Panc1 (cell line): ENCODE data around the gene TEX12. TPM values are rescaled to one million over a fixed set of nuclear protein-coding genes. Genes with fewer than 3 reads are reported as not detected.
A peak's percentile ranks its signal among the peaks of the same experiment; 100 is the strongest.

ENCODE experiments used
- ATAC-seq: fragments of 200-7000 bp; cut with Tn5 transposase; 2 replicates; pipeline ENCODE4 v1.9.1; 2020; ENCODE audit warnings: mild to moderate bottlenecking, moderate library complexity
- Bru-seq: library from RNA; stranded (reverse); fragments of 400-500 nt; gene quantifications from one replicate; lab custom pipeline; 2021; lab: Mats Ljungman, UMichigan
- BruChase-seq, 2 experiments: library from RNA; stranded (reverse); fragments of 400-500 nt; gene quantifications; one replicate each; lab custom pipeline; 2021; lab: Mats Ljungman, UMichigan
- BruUV-seq: library from RNA; stranded (reverse); fragments of 400-500 nt; replicated peaks from 2 replicates; lab custom pipeline; 2021; lab: Mats Ljungman, UMichigan
- CTCF ChIA-PET: fragments of 300-600 bp; sonication (Branson Sonifier 250); formaldehyde crosslinking; loops from one replicate; lab custom pipeline; 2022; ENCODE audit warnings: antibody characterized with exemption; lab: Charles Lee
- POLR2A ChIA-PET: fragments of 300-600 bp; sonication (Branson Sonifier 250); formaldehyde crosslinking; loops from one replicate; lab custom pipeline; 2022; ENCODE audit warnings: antibody characterized with exemption; lab: Charles Lee
- DNase-seq: peaks from one replicate; pipeline ENCODE4 v3.0.0-alpha.2; 2010; ENCODE audit warnings: low read depth, low spot score
- H3K27ac ChIP-seq: 2 replicates; pipeline ENCODE4 v1.5.1; 2011; ENCODE audit warnings: mild to moderate bottlenecking, low read length, inconsistent platforms
- H3K27me3 ChIP-seq: fragments of 200-500 bp; sonication (Bioruptor generic); 2 replicates; pipeline ENCODE4 v1.6.0; 2014; ENCODE audit warnings: low read length, inconsistent platforms; ENCODE audit not compliant: control insufficient read depth, insufficient read depth
- H3K36me3 ChIP-seq: fragments of 200-500 bp; sonication (Bioruptor generic); 2 replicates; pipeline ENCODE4 v1.5.1; 2014; ENCODE audit warnings: inconsistent platforms, mild to moderate bottlenecking, low read length, moderate library complexity; ENCODE audit not compliant: control insufficient read depth, insufficient read depth
- H3K4me1 ChIP-seq: 2 replicates; pipeline ENCODE4 v1.5.1; 2011; ENCODE audit warnings: inconsistent platforms, mild to moderate bottlenecking, low read length, moderate library complexity; ENCODE audit not compliant: control insufficient read depth, insufficient read depth
- H3K4me3 ChIP-seq, 2 experiments: 2 replicates each; pipeline ENCODE4 v1.5.1; 2011 to 2012; ENCODE audit warnings: low read depth in 2 of 2, low read length in 2 of 2, mild to moderate bottlenecking in 2 of 2, inconsistent platforms in 1 of 2, moderate library complexity in 1 of 2
- H3K9me3 ChIP-seq: fragments of 200-500 bp; sonication (Bioruptor generic); 2 replicates; pipeline ENCODE4 v1.5.1; 2014; ENCODE audit warnings: low read depth, mild to moderate bottlenecking, inconsistent platforms, low read length, moderate library complexity; ENCODE audit not compliant: control insufficient read depth, insufficient read depth
- POLR2AphosphoS5 ChIP-seq: IDR thresholded peaks from 2 replicates; pipeline ENCODE4 v1.6.1; 2012; ENCODE audit warnings: mild to moderate bottlenecking, low read depth, low read length, moderate library complexity
- SIN3A ChIP-seq: IDR thresholded peaks from 2 replicates; pipeline ENCODE4 v1.6.1; 2012; ENCODE audit warnings: low read depth, mild to moderate bottlenecking, low read length, moderate library complexity, borderline replicate concordance; ENCODE audit not compliant: insufficient read depth
- TCF7L2 ChIP-seq: IDR thresholded peaks from 2 replicates; pipeline ENCODE4 v1.6.1; 2011; ENCODE audit warnings: mild to moderate bottlenecking, low read depth, low read length, inconsistent platforms
- in situ Hi-C: cut with HindIII; loops from 2 replicates; pipeline ENCODE4 v1.10.0; 2016; ENCODE audit warnings: low sequenced_read_pairs, low pct_unique_long_range_greater_than_20kb
- intact Hi-C: fragments of 100-400 bp; cut with micrococcal nuclease; formaldehyde crosslinking; loops from one replicate; pipeline ENCODE4 v1.10.0; 2022; ENCODE audit not compliant: unreplicated experiment
- long read RNA-seq: library from polyadenylated mRNA; unstranded; transcript quantifications from one replicate; pipeline ENCODE4 v2.0.0, GENCODE V29; 2021; ENCODE audit not compliant: unreplicated experiment
- polyA plus RNA-seq: library from polyadenylated mRNA; unstranded; fragments of >200 nt; gene quantifications from one replicate; pipeline ENCODE4 v1.2.1, GENCODE V29; 2012; ENCODE audit warnings: missing spikeins; ENCODE audit not compliant: insufficient read length
- total RNA-seq: library from RNA; stranded (reverse); gene quantifications from one replicate; pipeline ENCODE4 v1.2.1, GENCODE V29; 2021; ENCODE audit not compliant: unreplicated experiment
- TF ChIP-seq, protein P1 (sequence below): fragments of 450-650 bp; IDR thresholded peaks from 2 replicates; pipeline ENCODE4 v1.5.1; 2017; ENCODE audit warnings: mild to moderate bottlenecking
- TF ChIP-seq, protein P2 (sequence below), 2 experiments: IDR thresholded peaks; 2 replicates each; pipeline ENCODE4 v1.6.1; 2011 to 2012; ENCODE audit warnings: low read depth in 2 of 2, control low read depth in 1 of 2, low read length in 1 of 2, mild to moderate bottlenecking in 1 of 2, moderate library complexity in 1 of 2; ENCODE audit not compliant: insufficient read depth in 1 of 2

Gene TEX12, protein sequence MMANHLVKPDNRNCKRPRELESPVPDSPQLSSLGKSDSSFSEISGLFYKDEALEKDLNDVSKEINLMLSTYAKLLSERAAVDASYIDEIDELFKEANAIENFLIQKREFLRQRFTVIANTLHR
- 0.23 TPM for total RNA-seq
- polyA plus RNA-seq, result not detected
- Bru-seq, nascent RNA, result percentile 42 among the genes with signal in this experiment
- BruChase-seq, experiment 1, labeled RNA remaining after a 2-hour chase, result percentile 60 among the genes with signal in this experiment
- percentile 57 among the genes with signal in this experiment for BruChase-seq, experiment 2, labeled RNA remaining after a 6-hour chase
- long read RNA-seq, result 0 reads

DNA sequence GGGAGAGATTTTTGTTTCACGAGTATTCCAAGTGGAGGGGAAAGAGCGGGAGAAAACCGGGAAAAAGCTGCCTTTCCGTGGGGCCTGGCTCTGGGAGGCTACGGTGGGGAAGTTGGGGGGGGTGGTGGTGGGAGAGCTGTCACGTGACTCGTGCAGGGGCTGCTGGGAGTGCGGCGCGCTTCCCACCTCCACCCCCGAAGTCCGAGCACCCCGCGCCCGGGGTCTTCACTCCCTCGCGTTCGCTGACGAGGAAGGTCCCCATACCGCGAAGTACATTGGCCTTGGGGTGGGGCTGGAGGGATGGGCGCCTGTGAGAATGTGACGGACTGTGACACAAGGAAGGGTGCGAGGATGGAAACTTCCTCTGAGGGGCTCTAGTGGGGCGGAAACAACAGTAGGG is at the start of gene TEX12:
Gene TEX12 (plus strand): TSS at position 228 of the 400 bp plus-strand sequence. CDS start 1,897 bp downstream, outside the sequence.
- no peak for TF ChIP-seq TCF7L2
- TF ChIP-seq SIN3A, result no peak
- no peak for TF ChIP-seq POLR2AphosphoS5
- TF ChIP-seq, protein P1, sequence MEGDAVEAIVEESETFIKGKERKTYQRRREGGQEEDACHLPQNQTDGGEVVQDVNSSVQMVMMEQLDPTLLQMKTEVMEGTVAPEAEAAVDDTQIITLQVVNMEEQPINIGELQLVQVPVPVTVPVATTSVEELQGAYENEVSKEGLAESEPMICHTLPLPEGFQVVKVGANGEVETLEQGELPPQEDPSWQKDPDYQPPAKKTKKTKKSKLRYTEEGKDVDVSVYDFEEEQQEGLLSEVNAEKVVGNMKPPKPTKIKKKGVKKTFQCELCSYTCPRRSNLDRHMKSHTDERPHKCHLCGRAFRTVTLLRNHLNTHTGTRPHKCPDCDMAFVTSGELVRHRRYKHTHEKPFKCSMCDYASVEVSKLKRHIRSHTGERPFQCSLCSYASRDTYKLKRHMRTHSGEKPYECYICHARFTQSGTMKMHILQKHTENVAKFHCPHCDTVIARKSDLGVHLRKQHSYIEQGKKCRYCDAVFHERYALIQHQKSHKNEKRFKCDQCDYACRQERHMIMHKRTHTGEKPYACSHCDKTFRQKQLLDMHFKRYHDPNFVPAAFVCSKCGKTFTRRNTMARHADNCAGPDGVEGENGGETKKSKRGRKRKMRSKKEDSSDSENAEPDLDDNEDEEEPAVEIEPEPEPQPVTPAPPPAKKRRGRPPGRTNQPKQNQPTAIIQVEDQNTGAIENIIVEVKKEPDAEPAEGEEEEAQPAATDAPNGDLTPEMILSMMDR, result no peak
- TF ChIP-seq, protein P2, sequence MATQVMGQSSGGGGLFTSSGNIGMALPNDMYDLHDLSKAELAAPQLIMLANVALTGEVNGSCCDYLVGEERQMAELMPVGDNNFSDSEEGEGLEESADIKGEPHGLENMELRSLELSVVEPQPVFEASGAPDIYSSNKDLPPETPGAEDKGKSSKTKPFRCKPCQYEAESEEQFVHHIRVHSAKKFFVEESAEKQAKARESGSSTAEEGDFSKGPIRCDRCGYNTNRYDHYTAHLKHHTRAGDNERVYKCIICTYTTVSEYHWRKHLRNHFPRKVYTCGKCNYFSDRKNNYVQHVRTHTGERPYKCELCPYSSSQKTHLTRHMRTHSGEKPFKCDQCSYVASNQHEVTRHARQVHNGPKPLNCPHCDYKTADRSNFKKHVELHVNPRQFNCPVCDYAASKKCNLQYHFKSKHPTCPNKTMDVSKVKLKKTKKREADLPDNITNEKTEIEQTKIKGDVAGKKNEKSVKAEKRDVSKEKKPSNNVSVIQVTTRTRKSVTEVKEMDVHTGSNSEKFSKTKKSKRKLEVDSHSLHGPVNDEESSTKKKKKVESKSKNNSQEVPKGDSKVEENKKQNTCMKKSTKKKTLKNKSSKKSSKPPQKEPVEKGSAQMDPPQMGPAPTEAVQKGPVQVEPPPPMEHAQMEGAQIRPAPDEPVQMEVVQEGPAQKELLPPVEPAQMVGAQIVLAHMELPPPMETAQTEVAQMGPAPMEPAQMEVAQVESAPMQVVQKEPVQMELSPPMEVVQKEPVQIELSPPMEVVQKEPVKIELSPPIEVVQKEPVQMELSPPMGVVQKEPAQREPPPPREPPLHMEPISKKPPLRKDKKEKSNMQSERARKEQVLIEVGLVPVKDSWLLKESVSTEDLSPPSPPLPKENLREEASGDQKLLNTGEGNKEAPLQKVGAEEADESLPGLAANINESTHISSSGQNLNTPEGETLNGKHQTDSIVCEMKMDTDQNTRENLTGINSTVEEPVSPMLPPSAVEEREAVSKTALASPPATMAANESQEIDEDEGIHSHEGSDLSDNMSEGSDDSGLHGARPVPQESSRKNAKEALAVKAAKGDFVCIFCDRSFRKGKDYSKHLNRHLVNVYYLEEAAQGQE (IDR thresholded peaks at IDR 0.05; ENCODE audit: insufficient read depth in 1 of 2, low read depth in 2 of 2, low read length in 1 of 2), result no peak
- Histone ChIP-seq H3K36me3 (no peaks in the 10 kb centered on the region), H3K27ac (no peak within 1 kb of the TSS; the same call in 1 of the 2 replicates), H3K27me3 (no peaks in the 10 kb centered on the region), H3K4me1 (peaks cover 22% of the 10 kb centered on the region), H3K9me3 (no peaks in the 10 kb centered on the region), H3K4me3 (no peak within 1 kb of the TSS)
- ATAC-seq (no peak), DNase-seq (no peak)
- no TSS peak for BruUV-seq
- ChIA-PET CTCF (no interaction called here), POLR2A (no interaction called here)
- intact Hi-C loops (no loop called here), in situ Hi-C loops (no loop called here)

DNA sequence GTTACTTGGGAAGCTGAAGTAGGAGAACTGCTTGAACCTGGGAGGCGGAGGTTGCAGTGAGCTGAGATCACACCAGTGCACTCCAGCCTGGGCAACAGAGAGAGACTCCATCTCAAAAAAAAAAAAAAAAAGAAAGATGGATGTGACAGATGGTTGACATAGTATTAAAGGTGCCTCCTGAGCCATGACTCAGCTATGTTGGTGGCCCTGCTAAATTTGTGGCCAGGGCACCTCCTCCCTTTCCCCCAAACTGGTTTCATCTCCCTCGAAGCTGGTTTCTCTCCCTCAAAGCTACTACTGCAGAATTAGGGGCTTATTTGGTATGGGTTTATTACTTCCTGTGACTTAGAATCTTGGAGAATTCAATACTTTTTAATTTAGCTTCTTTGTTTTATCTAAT is 49.0 kb upstream of the TEX12 start:
- ChIA-PET POLR2A (no interaction called here), CTCF (interaction anchor here (0.5 kb wide), 1 partner anchor 162 kb away, joined by 7 read pairs; no protein-coding TSS in a partner anchor)
- intact Hi-C loops, result loop anchor here (5.0 kb wide), 1 partner anchor 44 kb away; the partner anchor contains the start of gene IL18

More for the DNA sequence above, 49.0 kb upstream of the TEX12 start:
- Histone ChIP-seq H3K4me3 (no peak overlapping the region), H3K27ac (no peak overlapping the region), H3K4me1 (peaks cover 12% of the 10 kb centered on the region), H3K36me3 (no peaks in the 10 kb centered on the region), H3K9me3 (no peaks in the 10 kb centered on the region), H3K27me3 (no peaks in the 10 kb centered on the region)
- no peak for TF ChIP-seq TCF7L2
- TF ChIP-seq, protein P2 (IDR thresholded peaks at IDR 0.05; ENCODE audit: insufficient read depth in 1 of 2, low read depth in 2 of 2, low read length in 1 of 2), result no peak
- TF ChIP-seq, protein P1, result no peak
- TF ChIP-seq POLR2AphosphoS5, result no peak
- no peak for TF ChIP-seq SIN3A
- BruUV-seq, result no TSS peak
- DNase-seq, result no peak
- in situ Hi-C loops, result no loop called here
- no peak for ATAC-seq
